OCI-LY7 (cell line): Measurements from ENCODE around the gene USH1C. TPM values are rescaled to one million over a fixed set of nuclear protein-coding genes. Genes with fewer than 3 reads are reported as not detected.

ENCODE experiments used
- BruUV-seq: library from RNA; stranded (reverse); fragments of 400-500 nt; replicated peaks from 2 replicates; lab custom pipeline; 2021; lab: Mats Ljungman, UMichigan
- CTCF ChIA-PET: fragments of 300-600 bp; sonication (Branson Sonifier 250); formaldehyde crosslinking; loops from one replicate; lab custom pipeline; 2022; ENCODE audit warnings: antibody characterized with exemption; ENCODE audit not compliant: unreplicated experiment; lab: Charles Lee
- POLR2A ChIA-PET: fragments of 300-600 bp; sonication (Branson Sonifier 250); formaldehyde crosslinking; loops from one replicate; lab custom pipeline; 2022; ENCODE audit warnings: antibody characterized with exemption; lab: Charles Lee
- DNase-seq: peaks from one replicate; pipeline ENCODE4 v3.0.0-alpha.2; 2015; ENCODE audit warnings: low spot score
- H2AFZ ChIP-seq: fragments of 200-600 bp; sonication (generic), shearing (Covaris generic); 2 replicates; pipeline ENCODE4 v1.6.1; 2014; ENCODE audit warnings: mild to moderate bottlenecking, antibody characterized with exemption, low read length, moderate library complexity
- H3K27ac ChIP-seq: fragments of 200-600 bp; sonication (generic); 2 replicates; pipeline ENCODE4 v1.5.1; 2014; ENCODE audit warnings: mixed run types, low read depth, mild to moderate bottlenecking, moderate library complexity, low read length, inconsistent platforms; ENCODE audit not compliant: poor library complexity, severe bottlenecking
- H3K36me3 ChIP-seq: fragments of 200-600 bp; sonication (generic); 2 replicates; pipeline ENCODE4 v1.6.1; 2014; ENCODE audit warnings: mild to moderate bottlenecking, antibody characterized with exemption, low read length, moderate library complexity, mixed read lengths; ENCODE audit not compliant: insufficient read depth
- H3K4me1 ChIP-seq: fragments of 200-600 bp; sonication (generic); 2 replicates; pipeline ENCODE4 v1.5.1; 2014; ENCODE audit warnings: mild to moderate bottlenecking, low read length; ENCODE audit not compliant: insufficient read depth, poor library complexity, severe bottlenecking
- H3K4me2 ChIP-seq: fragments of 200-600 bp; sonication (generic); 2 replicates; pipeline ENCODE4 v1.6.1; 2014; ENCODE audit warnings: mild to moderate bottlenecking, low read length
- H3K4me3 ChIP-seq: fragments of 200-600 bp; sonication (generic); 2 replicates; pipeline ENCODE4 v1.5.1; 2014; ENCODE audit warnings: mild to moderate bottlenecking, low read depth, low read length; ENCODE audit not compliant: poor library complexity, severe bottlenecking
- H3K79me2 ChIP-seq: fragments of 200-600 bp; sonication (generic); 2 replicates; pipeline ENCODE4 v1.6.1; 2016; ENCODE audit warnings: low read depth, mild to moderate bottlenecking, low read length, moderate library complexity, mixed read lengths; ENCODE audit not compliant: insufficient read depth
- H3K9me2 ChIP-seq: fragments of 200-600 bp; sonication (generic); 2 replicates; pipeline ENCODE4 v1.6.1; 2016; ENCODE audit warnings: mild to moderate bottlenecking, low read length, mixed read lengths; ENCODE audit not compliant: insufficient read depth
- H3K9me3 ChIP-seq: fragments of 200-600 bp; sonication (generic); 2 replicates; pipeline ENCODE4 v1.6.1; 2014; ENCODE audit warnings: mild to moderate bottlenecking, mixed run types, low read length, mixed read lengths
- H4K20me1 ChIP-seq: fragments of 200-600 bp; sonication (generic); 2 replicates; pipeline ENCODE4 v1.6.1; 2014; ENCODE audit warnings: mild to moderate bottlenecking, antibody characterized with exemption, low read length, moderate library complexity, mixed read lengths; ENCODE audit not compliant: insufficient read depth
- CTCF ChIP-seq: fragments of 200-600 bp; sonication (generic); conservative IDR thresholded peaks from 2 replicates; pipeline ENCODE4 v1.5.1; 2014; ENCODE audit warnings: mild to moderate bottlenecking, antibody characterized with exemption, low read length, moderate library complexity, mixed read lengths
- EZH2phosphoT487 ChIP-seq: fragments of 200-600 bp; sonication (generic); IDR thresholded peaks from 2 replicates; pipeline ENCODE4 v1.6.1; 2018; ENCODE audit warnings: low read depth, borderline replicate concordance, mild to moderate bottlenecking, mixed run types, antibody characterized with exemption, low read length, moderate library complexity, mixed read lengths
- intact Hi-C: fragments of 100-400 bp; cut with micrococcal nuclease; formaldehyde crosslinking; loops from one replicate; pipeline ENCODE4 v1.10.0; 2022; ENCODE audit not compliant: unreplicated experiment
- total RNA-seq, 2 experiments: library from RNA; depleted of rRNA in 1 of 2; stranded (reverse); fragments of >200 nt in 1 of 2; shearing (Covaris generic) in 1 of 2; gene quantifications; 2 replicates each; pipeline ENCODE4 v1.2.3, GENCODE V29; 2014 to 2022

The USH1C gene
- total RNA-seq, 2 experiments from 2014 or later = not detected

GRCh38 chr11:17561526-17561925, 17.3 kb upstream of the USH1C start:
- ChIA-PET POLR2A (interaction anchor here (0.7 kb wide), 1 partner anchor 38 kb away, joined by 5 read pairs; no protein-coding TSS in a partner anchor), CTCF (no interaction called here)
- Histone ChIP-seq H3K4me3 (no peak overlapping the region), H4K20me1 (no peaks in the 10 kb centered on the region), H3K79me2 (no peaks in the 10 kb centered on the region), H2AFZ (no peak overlapping the region), H3K27ac (no peak overlapping the region), H3K4me1 (no peaks in the 10 kb centered on the region), H3K36me3 (no peaks in the 10 kb centered on the region), H3K4me2 (no peak overlapping the region), H3K9me3 (no peaks in the 10 kb centered on the region), H3K9me2 (no peaks in the 10 kb centered on the region)
- no TSS peak for BruUV-seq
- intact Hi-C loops = no loop called here
- no peak for DNase-seq
- TF ChIP-seq CTCF = no peak

GRCh38 chr11:17561111-17561415, 16.8 kb upstream of the USH1C start:
- Histone ChIP-seq H3K9me2 (no peaks in the 10 kb centered on the region), H3K36me3 (no peaks in the 10 kb centered on the region), H3K4me2 (no peak overlapping the region), H3K4me1 (no peaks in the 10 kb centered on the region), H3K79me2 (no peaks in the 10 kb centered on the region), H3K27ac (no peak overlapping the region), H2AFZ (no peak overlapping the region), H3K9me3 (no peaks in the 10 kb centered on the region), H4K20me1 (no peaks in the 10 kb centered on the region), H3K4me3 (no peak overlapping the region)
- ChIA-PET POLR2A (no interaction called here), CTCF (no interaction called here)
- DNase-seq = no peak
- intact Hi-C loops = no loop called here
- no TSS peak for BruUV-seq
- TF ChIP-seq EZH2phosphoT487 = no peak
- TF ChIP-seq CTCF = no peak

GRCh38 chr11:17560281-17561110, 16.3 kb upstream of the USH1C start:
- Histone ChIP-seq H3K4me1 (no peaks in the 10 kb centered on the region), H2AFZ (no peak overlapping the region), H3K27ac (no peak overlapping the region), H3K9me3 (no peaks in the 10 kb centered on the region), H3K4me3 (no peak overlapping the region), H3K36me3 (no peaks in the 10 kb centered on the region), H3K79me2 (no peaks in the 10 kb centered on the region), H3K4me2 (no peak overlapping the region), H3K9me2 (no peaks in the 10 kb centered on the region), H4K20me1 (no peaks in the 10 kb centered on the region)
- BruUV-seq = no TSS peak
- POLR2A ChIA-PET = no interaction called here
- no peak for DNase-seq
- CTCF ChIA-PET = no interaction called here
- intact Hi-C loops = no loop called here
- no peak for TF ChIP-seq EZH2phosphoT487
- no peak for TF ChIP-seq CTCF
